GM12878 (cell line): ENCODE measurements around the gene MVP. TPM values are rescaled to one million over a fixed set of nuclear protein-coding genes. Genes with fewer than 3 reads are reported as not detected.
"Not testable (repeated sequence)": the region's sequence is repeated elsewhere in the genome, so short reads cannot be mapped to it uniquely, and the experiment has no call there.

Experiments
- ATAC-seq: fragments of 200-7000 bp; cut with Tn5 transposase; 3 replicates; pipeline ENCODE4 v1.9.1; 2020; ENCODE audit warnings: mild to moderate bottlenecking, moderate library complexity
- BruUV-seq: library from RNA; stranded (reverse); fragments of 400-500 nt; replicated peaks from 2 replicates; lab custom pipeline; 2021; lab: Mats Ljungman, UMichigan
- CTCF ChIA-PET: fragments of 300-600 bp; sonication (Branson Sonifier 250); formaldehyde crosslinking; extraction: SDS; loops from one replicate; lab custom pipeline; 2021; ENCODE audit warnings: inconsistent platforms; lab: Yijun Ruan, JAX
- POLR2A ChIA-PET: fragments of 350-600 bp; formaldehyde crosslinking; extraction: SDS; loops from one replicate; lab custom pipeline; 2021; ENCODE audit warnings: inconsistent platforms; lab: Charles Lee
- RAD21 ChIA-PET: fragments of 300-600 bp; sonication (Branson Sonifier 250); formaldehyde crosslinking; loops from one replicate; lab custom pipeline; 2023; ENCODE audit warnings: antibody characterized with exemption; ENCODE audit not compliant: unreplicated experiment; lab: Charles Lee
- SMC1A ChIA-PET: fragments of 300-600 bp; sonication (Branson Sonifier 250); formaldehyde crosslinking; loops from one replicate; lab custom pipeline; 2023; ENCODE audit not compliant: unreplicated experiment, uncharacterized antibody; lab: Charles Lee
- DNase-seq: peaks from one replicate; pipeline ENCODE4 v3.0.0-alpha.2; 2011; ENCODE audit warnings: low read depth, low spot score
- FAIRE-seq: peaks from 3 replicates; lab custom pipeline; 2011; peaks lifted over from hg19 to GRCh38; lab: Jason Lieb, UNC
- H2AFZ ChIP-seq: 2 replicates; pipeline ENCODE4 v1.6.0; 2011; ENCODE audit warnings: low read depth, low read length, control low read depth; ENCODE audit not compliant: control insufficient read depth
- H3K27ac ChIP-seq: 2 replicates; pipeline ENCODE4 v1.5.1; 2011; ENCODE audit warnings: control low read depth; ENCODE audit not compliant: control insufficient read depth, insufficient read depth
- H3K27me3 ChIP-seq, 2 experiments: replicated peaks in 1 of 2; 2 replicates each; pipeline versions ENCODE4 v1.6.0 to v1.6.1; 2011; ENCODE audit warnings: low read length in 1 of 2; ENCODE audit not compliant: control insufficient read depth in 2 of 2, insufficient read depth in 2 of 2
- H3K36me3 ChIP-seq, 2 experiments: 2 replicates each; pipeline ENCODE4 v1.5.1; 2011; ENCODE audit warnings: low read length in 1 of 2; ENCODE audit not compliant: control insufficient read depth in 2 of 2, insufficient read depth in 2 of 2
- H3K4me1 ChIP-seq: 2 replicates; pipeline ENCODE4 v1.6.1; 2011; ENCODE audit warnings: mild to moderate bottlenecking, low read length, moderate library complexity, mixed read lengths; ENCODE audit not compliant: control insufficient read depth, insufficient read depth
- H3K4me2 ChIP-seq: 2 replicates; pipeline ENCODE4 v1.6.0; 2011; ENCODE audit warnings: control low read depth; ENCODE audit not compliant: control insufficient read depth, insufficient read depth
- H3K4me3 ChIP-seq: fragments of 200-600 bp; sonication (generic); 2 replicates; pipeline ENCODE4 v1.5.1; 2016
- H3K79me2 ChIP-seq: 2 replicates; pipeline ENCODE4 v1.6.0; 2011; ENCODE audit warnings: low read length; ENCODE audit not compliant: control insufficient read depth, insufficient read depth
- H3K9ac ChIP-seq: 2 replicates; pipeline ENCODE4 v1.8.0; 2011; ENCODE audit warnings: low read length, control low read depth, mixed read lengths; ENCODE audit not compliant: control insufficient read depth, insufficient read depth
- H3K9me3 ChIP-seq: replicated peaks from 3 replicates; pipeline ENCODE4 v1.5.1; 2011; ENCODE audit warnings: mild to moderate bottlenecking, low read length; ENCODE audit not compliant: control insufficient read depth, insufficient read depth
- H4K20me1 ChIP-seq: 2 replicates; pipeline ENCODE4 v1.6.0; 2011; ENCODE audit not compliant: control insufficient read depth, insufficient read depth
- BCL11A ChIP-seq: IDR thresholded peaks from 2 replicates; pipeline ENCODE4 v1.6.1; 2011; ENCODE audit warnings: low read depth, low read length
- CBX3 ChIP-seq: fragments of 200-600 bp; sonication (generic); IDR thresholded peaks from 2 replicates; pipeline ENCODE4 v1.6.1; 2016; ENCODE audit warnings: low read depth, borderline replicate concordance
- NFYB ChIP-seq: IDR thresholded peaks from 2 replicates; pipeline ENCODE4 v1.6.1; 2011; ENCODE audit warnings: low read depth, mild to moderate bottlenecking, low read length, improper control_type of control experiment, moderate library complexity; ENCODE audit not compliant: insufficient read depth
- PML ChIP-seq: IDR thresholded peaks from 2 replicates; pipeline ENCODE4 v1.6.1; 2012; ENCODE audit warnings: low read length, inconsistent platforms
- RAD21 ChIP-seq: IDR thresholded peaks from 2 replicates; pipeline ENCODE4 v1.6.1; 2011; ENCODE audit warnings: mild to moderate bottlenecking, low read depth, low read length, moderate library complexity; ENCODE audit not compliant: insufficient read depth
- WGBS: methylation state at CpG from one replicate; pipeline ENCODE4 v1.1.6; 2016; ENCODE audit warnings: low lambda C conversion rate; ENCODE audit not compliant: insufficient replicate concordance, insufficient coverage; ENCODE audit errors: missing lambda C conversion rate; 5-methylcytosine and 5-hydroxymethylcytosine counted together
- in situ Hi-C: fragments of 300-500 bp; cut with MboI; formaldehyde crosslinking; loops from 9 replicates; pipeline ENCODE4 v1.14.3; 2018; ENCODE audit warnings: mixed read lengths
- intact Hi-C: fragments of 100-400 bp; cut with micrococcal nuclease; formaldehyde crosslinking; loops from one replicate; pipeline ENCODE4 v1.14.2; 2022; ENCODE audit not compliant: unreplicated experiment
- polyA plus RNA-seq, 11 experiments: library from polyadenylated mRNA; depleted of rRNA in 4 of 11; unstranded in 6 of 11; stranded (reverse) in 5 of 11; fragments of >200 nt; fragmentation: Nextera tagmentation in 4 of 11; fragmentation: Illumina TruSeq in 1 of 11; extraction: Ambion mirVana in 4 of 11; extraction: Trizol in 1 of 11; gene quantifications; 1 replicate in 1 of 11; 2 replicates in 10 of 11; pipeline versions ENCODE4 v1.2.1 to v1.2.3, GENCODE V29; 2011 to 2016; ENCODE audit warnings: inconsistent platforms in 2 of 11, missing spikeins in 2 of 11, low read depth in 1 of 11
- total RNA-seq, 4 experiments: library from RNA; depleted of rRNA in 3 of 4; stranded (reverse); fragments of >200 nt in 3 of 4; fragmentation: Illumina TruSeq in 1 of 4; extraction: Trizol in 1 of 4; gene quantifications; 2 replicates each; pipeline versions ENCODE4 v1.2.1 to v1.2.3, GENCODE V29; 2013 to 2021
- TF ChIP-seq, protein P1 (sequence below): fragments of 450-650 bp; IDR thresholded peaks from 2 replicates; pipeline ENCODE4 v1.6.1; 2016; ENCODE audit warnings: mild to moderate bottlenecking

MVP gene
- total and polyA plus RNA-seq, 10 of the 15 experiments (the other 5 are each of a cell fraction or from before 2014, with no cell fraction given), result 0.98 to 74.2 (median 54.7) TPM

DNA sequence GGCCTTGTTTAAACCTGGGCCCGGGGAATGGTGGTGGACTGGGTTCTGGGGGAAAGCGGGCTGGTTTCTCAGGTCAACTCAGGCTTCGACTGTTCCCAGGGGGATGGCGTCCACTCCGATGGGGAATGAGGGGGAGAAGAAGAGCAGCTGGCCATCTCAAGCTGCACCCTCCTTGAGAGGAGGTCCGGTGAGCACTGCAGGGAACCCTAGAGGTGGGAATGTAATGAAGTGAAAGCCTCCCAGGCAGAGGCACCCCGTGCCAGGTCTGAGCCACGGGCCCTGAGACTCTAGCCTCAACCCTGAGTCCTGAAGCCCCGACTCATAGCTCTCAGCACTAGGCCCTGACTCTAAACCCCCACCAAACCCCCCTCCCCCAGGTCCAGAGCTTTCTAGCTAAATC is 43.9 kb downstream of the MVP start:
- ChIA-PET SMC1A (no interaction called here), RAD21 (no interaction called here), POLR2A (no interaction called here), CTCF (interaction anchor here (0.6 to 0.7 kb wide), 2 partner anchors 97 to 786 kb away, joined by 3 to 4 read pairs; partner anchors contain the start of gene TMEM219)
- H3K4me1 ChIP-seq, result peaks cover 4% of the 10 kb centered on the region
- no peaks in the 10 kb centered on the region for H3K9me3 ChIP-seq
- no peaks in the 10 kb centered on the region for H4K20me1 ChIP-seq
- no peak overlapping the region for H3K4me3 ChIP-seq
- FAIRE-seq (no peak), DNase-seq (no peak), ATAC-seq (no peak)
- H2AFZ ChIP-seq, result no peak overlapping the region
- no TSS peak for BruUV-seq
- H3K27me3 ChIP-seq, result 0 out of 4 replicates have a peak, but pooled peaks cover 0 to 1% of the 10 kb centered on the region in 2 experiments
- in situ Hi-C loops (no loop called here), intact Hi-C loops (loop anchor here (5.0 to 10.0 kb wide), 2 partner anchors 42 to 61 kb away; partner anchors contain the start of genes KCTD13 and MVP)
- TF ChIP-seq PML, result no peak
- no peak for TF ChIP-seq BCL11A
- no peak for TF ChIP-seq CBX3
- TF ChIP-seq NFYB, result no peak
- no peak for TF ChIP-seq RAD21
- H3K36me3 ChIP-seq, result no peaks in the 10 kb centered on the region; a peak in 1 of 4 replicates
- H3K9ac ChIP-seq, result no peak overlapping the region
- H3K27ac ChIP-seq, result no peak overlapping the region
- H3K4me2 ChIP-seq, result no peak overlapping the region
- WGBS, result 25% methylated on average over 9 of the region's 9 CpGs
- peaks cover 7% of the 10 kb centered on the region for H3K79me2 ChIP-seq

DNA sequence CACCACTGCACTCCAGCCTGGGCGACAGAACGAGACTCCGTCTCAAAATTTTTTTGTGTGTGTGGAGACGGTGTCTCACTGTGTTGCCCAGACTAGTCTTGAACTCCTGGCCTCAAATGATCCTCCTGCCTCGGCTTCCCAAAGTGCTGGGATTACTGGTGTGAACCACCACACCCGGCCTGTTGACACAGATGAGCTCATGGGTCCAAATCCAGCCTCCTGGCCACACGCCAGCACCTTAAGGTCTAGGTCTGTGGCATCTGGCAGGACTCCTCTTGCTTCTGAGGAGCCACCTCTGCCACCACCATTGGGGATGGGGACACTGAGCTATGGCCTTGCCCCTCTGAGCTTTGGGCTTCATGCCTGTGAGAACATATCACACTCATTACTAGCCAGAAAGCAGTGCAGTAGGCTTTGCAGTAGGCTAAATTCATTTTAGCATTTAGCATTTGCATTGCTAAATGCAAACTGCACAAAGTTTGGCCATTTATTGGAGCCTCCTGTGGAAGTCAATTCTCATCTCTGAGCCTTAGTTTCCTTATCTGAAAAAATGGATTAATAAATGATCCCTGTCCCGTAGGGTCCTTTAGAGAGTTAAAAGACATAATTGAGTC is 48.2 kb downstream of the MVP start:
- TF ChIP-seq, protein P1, sequence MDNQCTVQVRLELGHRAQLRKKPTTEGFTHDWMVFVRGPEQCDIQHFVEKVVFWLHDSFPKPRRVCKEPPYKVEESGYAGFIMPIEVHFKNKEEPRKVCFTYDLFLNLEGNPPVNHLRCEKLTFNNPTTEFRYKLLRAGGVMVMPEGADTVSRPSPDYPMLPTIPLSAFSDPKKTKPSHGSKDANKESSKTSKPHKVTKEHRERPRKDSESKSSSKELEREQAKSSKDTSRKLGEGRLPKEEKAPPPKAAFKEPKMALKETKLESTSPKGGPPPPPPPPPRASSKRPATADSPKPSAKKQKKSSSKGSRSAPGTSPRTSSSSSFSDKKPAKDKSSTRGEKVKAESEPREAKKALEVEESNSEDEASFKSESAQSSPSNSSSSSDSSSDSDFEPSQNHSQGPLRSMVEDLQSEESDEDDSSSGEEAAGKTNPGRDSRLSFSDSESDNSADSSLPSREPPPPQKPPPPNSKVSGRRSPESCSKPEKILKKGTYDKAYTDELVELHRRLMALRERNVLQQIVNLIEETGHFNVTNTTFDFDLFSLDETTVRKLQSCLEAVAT, result no peak
- no peak for DNase-seq
- intact Hi-C loops (loop anchor here (10.0 kb wide), 1 partner anchor 56 kb away; the partner anchor contains the start of gene KCTD13), in situ Hi-C loops (no loop called here)
- 55% methylated on average over 8 of the region's 8 CpGs for WGBS
- ChIA-PET CTCF (interaction anchor here (0.9 to 1.4 kb wide), 2 partner anchors 20 to 164 kb away, joined by 4 to 5 read pairs; no protein-coding TSS in a partner anchor), SMC1A (no interaction called here), POLR2A (no interaction called here), RAD21 (no interaction called here)
- no TSS peak for BruUV-seq
- Histone ChIP-seq H3K79me2 (no peaks in the 10 kb centered on the region), H3K4me1 (peaks cover 4% of the 10 kb centered on the region), H3K36me3 (no peaks in the 10 kb centered on the region), H3K27me3 (0 out of 4 replicates have a peak, but pooled peaks cover 0 to 1% of the 10 kb centered on the region in 2 experiments), H3K4me3 (no peak overlapping the region), H3K9me3 (no peaks in the 10 kb centered on the region), H4K20me1 (no peaks in the 10 kb centered on the region), H3K27ac (no peak overlapping the region), H3K9ac (no peak overlapping the region), H2AFZ (no peak overlapping the region), H3K4me2 (no peak overlapping the region)
- FAIRE-seq, result no peak
- no peak for ATAC-seq

DNA sequence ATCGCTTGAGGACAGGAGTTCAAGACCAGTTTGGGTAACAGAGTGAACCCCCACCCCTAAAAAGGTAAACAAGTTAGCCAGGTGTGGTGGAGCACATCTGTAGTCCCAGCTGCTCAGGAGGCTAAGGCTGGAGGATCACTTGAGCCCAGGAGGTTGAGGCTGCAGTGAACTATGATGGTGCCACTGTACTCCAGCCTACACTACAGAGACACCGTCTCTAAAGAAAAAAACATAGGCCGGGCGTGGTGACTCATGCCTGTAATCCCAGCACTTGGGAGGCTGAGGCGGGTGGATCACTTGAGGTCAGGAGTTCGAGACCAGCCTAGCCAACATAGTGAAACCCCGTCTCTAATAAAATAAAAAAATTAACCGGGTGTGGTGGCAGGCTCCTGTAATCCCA is 48.8 kb downstream of the MVP start:
- FAIRE-seq, POLR2A ChIA-PET: not testable (repeated sequence)

More for the DNA sequence above, 48.8 kb downstream of the MVP start:
- BruUV-seq, H3K9me3 ChIP-seq, H3K79me2 ChIP-seq, SMC1A ChIA-PET, H3K4me3 ChIP-seq, ATAC-seq, H3K9ac ChIP-seq, RAD21 ChIA-PET, H2AFZ ChIP-seq, H3K27me3 ChIP-seq, H3K27ac ChIP-seq, DNase-seq, in situ Hi-C loops, H3K4me1 ChIP-seq, H3K4me2 ChIP-seq, H3K36me3 ChIP-seq, H4K20me1 ChIP-seq: not testable (repeated sequence)
- CTCF ChIA-PET, result interaction anchor here (0.9 to 1.4 kb wide), 2 partner anchors 21 to 164 kb away, joined by 4 to 5 read pairs; no protein-coding TSS in a partner anchor
- WGBS, result 48% methylated on average over 8 of the region's 8 CpGs
- intact Hi-C loops, result loop anchor here (10.0 kb wide), 1 partner anchor 56 kb away; the partner anchor contains the start of gene KCTD13
